HEK293 (cell line): ENCODE measurements around the gene NFXL1.

ENCODE experiments used
- HOXA7 ChIP-seq: sonication (generic); formaldehyde crosslinking; IDR thresholded peaks from 2 replicates; pipeline ENCODE4 v1.8.1; 2022; ENCODE audit warnings: missing genetic modification reagents, borderline replicate concordance
- IKZF3 ChIP-seq: fragments of 450-650 bp; IDR thresholded peaks from 2 replicates; pipeline ENCODE4 v1.5.0; 2018; ENCODE audit warnings: missing biosample characterization, mild to moderate bottlenecking, missing genetic modification characterization, moderate library complexity
- KLF1 ChIP-seq: fragments of 450-650 bp; formaldehyde crosslinking; IDR thresholded peaks from 2 replicates; pipeline ENCODE4 v1.5.1; 2016; ENCODE audit warnings: missing biosample characterization, missing genetic modification characterization
- OVOL3 ChIP-seq: fragments of 450-650 bp; formaldehyde crosslinking; IDR thresholded peaks from 2 replicates; pipeline ENCODE4 v1.5.1; 2016; ENCODE audit warnings: missing biosample characterization, missing genetic modification characterization
- PBX3 ChIP-seq: sonication (generic); formaldehyde crosslinking; IDR thresholded peaks from 2 replicates; pipeline ENCODE4 v1.8.1; 2022; ENCODE audit warnings: mild to moderate bottlenecking, moderate library complexity, missing genetic modification reagents
- SALL2 ChIP-seq: fragments of 450-650 bp; formaldehyde crosslinking; IDR thresholded peaks from 2 replicates; pipeline ENCODE4 v1.5.0; 2017; ENCODE audit warnings: missing biosample characterization, mild to moderate bottlenecking, missing genetic modification characterization, borderline replicate concordance
- SP2 ChIP-seq: fragments of 450-650 bp; formaldehyde crosslinking; IDR thresholded peaks from 2 replicates; pipeline ENCODE4 v1.5.1; 2016; ENCODE audit warnings: missing biosample characterization, missing genetic modification characterization
- ZBTB1 ChIP-seq: fragments of 450-650 bp; formaldehyde crosslinking; IDR thresholded peaks from 2 replicates; pipeline ENCODE4 v1.5.1; 2016; ENCODE audit warnings: missing biosample characterization, missing genetic modification characterization
- ZBTB8A ChIP-seq: fragments of 450-650 bp; formaldehyde crosslinking; IDR thresholded peaks from 2 replicates; pipeline ENCODE4 v1.5.1; 2016; ENCODE audit warnings: missing biosample characterization, missing genetic modification characterization
- ZEB2 ChIP-seq: fragments of 450-650 bp; formaldehyde crosslinking; IDR thresholded peaks from 2 replicates; pipeline ENCODE4 v1.5.1; 2016; ENCODE audit warnings: missing biosample characterization, missing genetic modification characterization
- ZNF140 ChIP-seq: fragments of 450-650 bp; formaldehyde crosslinking; IDR thresholded peaks from 2 replicates; pipeline ENCODE4 v1.5.1; 2016; ENCODE audit warnings: missing biosample characterization, missing genetic modification characterization
- ZNF169 ChIP-seq: fragments of 450-650 bp; formaldehyde crosslinking; IDR thresholded peaks from 2 replicates; pipeline ENCODE4 v1.5.1; 2016; ENCODE audit warnings: missing biosample characterization, missing genetic modification characterization
- ZNF18 ChIP-seq: fragments of 450-650 bp; formaldehyde crosslinking; IDR thresholded peaks from 2 replicates; pipeline ENCODE4 v1.5.1; 2016; ENCODE audit warnings: missing biosample characterization, missing genetic modification characterization
- ZNF211 ChIP-seq: fragments of 450-650 bp; formaldehyde crosslinking; IDR thresholded peaks from 2 replicates; pipeline ENCODE4 v1.5.1; 2016; ENCODE audit warnings: low read depth, missing biosample characterization, missing genetic modification characterization
- ZNF274 ChIP-seq, 2 experiments: fragments of 200-500 bp in 1 of 2; fragments of 450-650 bp in 1 of 2; sonication (Bioruptor generic) in 1 of 2; formaldehyde crosslinking in 1 of 2; IDR thresholded peaks; 2 replicates each; pipeline versions ENCODE4 v1.5.1 to v1.6.1; 2014 to 2016; ENCODE audit warnings: borderline replicate concordance in 1 of 2, inconsistent platforms in 1 of 2, low read length in 1 of 2, missing biosample characterization in 1 of 2, missing genetic modification characterization in 1 of 2
- ZNF280D ChIP-seq: fragments of 450-650 bp; formaldehyde crosslinking; IDR thresholded peaks from 2 replicates; pipeline ENCODE4 v1.5.1; 2016; ENCODE audit warnings: missing biosample characterization, missing genetic modification characterization
- ZNF37A ChIP-seq: fragments of 450-650 bp; IDR thresholded peaks from 2 replicates; pipeline ENCODE4 v1.5.1; 2018; ENCODE audit warnings: missing biosample characterization, missing genetic modification characterization
- ZNF394 ChIP-seq: fragments of 450-650 bp; formaldehyde crosslinking; IDR thresholded peaks from 2 replicates; pipeline ENCODE4 v1.5.1; 2016; ENCODE audit warnings: missing biosample characterization, missing genetic modification characterization, mild to moderate bottlenecking, moderate library complexity, borderline replicate concordance
- ZNF416 ChIP-seq: fragments of 450-650 bp; formaldehyde crosslinking; IDR thresholded peaks from 2 replicates; pipeline ENCODE4 v1.5.1; 2016; ENCODE audit warnings: missing biosample characterization, missing genetic modification characterization
- ZNF530 ChIP-seq: fragments of 450-650 bp; formaldehyde crosslinking; IDR thresholded peaks from 2 replicates; pipeline ENCODE4 v1.5.1; 2016; ENCODE audit warnings: low read depth, missing biosample characterization, missing genetic modification characterization
- ZNF621 ChIP-seq: fragments of 450-650 bp; formaldehyde crosslinking; IDR thresholded peaks from 2 replicates; pipeline ENCODE4 v1.5.1; 2017; ENCODE audit warnings: missing biosample characterization, missing genetic modification characterization
- ZNF645 ChIP-seq: fragments of 450-650 bp; formaldehyde crosslinking; IDR thresholded peaks from 2 replicates; pipeline ENCODE4; 2016; ENCODE audit warnings: missing biosample characterization, missing genetic modification characterization
- ZNF664 ChIP-seq: fragments of 450-650 bp; formaldehyde crosslinking; IDR thresholded peaks from 2 replicates; pipeline ENCODE4 v1.5.1; 2016; ENCODE audit warnings: missing biosample characterization, missing genetic modification characterization
- ZNF677 ChIP-seq: fragments of 450-650 bp; IDR thresholded peaks from 2 replicates; pipeline ENCODE4 v1.5.0; 2018; ENCODE audit warnings: missing biosample characterization, mild to moderate bottlenecking, missing genetic modification characterization, moderate library complexity
- ZNF701 ChIP-seq: fragments of 450-650 bp; formaldehyde crosslinking; IDR thresholded peaks from 2 replicates; pipeline ENCODE4 v1.5.1; 2016; ENCODE audit warnings: missing biosample characterization, missing genetic modification characterization
- ZNF704 ChIP-seq: fragments of 450-650 bp; formaldehyde crosslinking; IDR thresholded peaks from 2 replicates; pipeline ENCODE4 v1.5.1; 2016; ENCODE audit warnings: missing biosample characterization, missing genetic modification characterization
- ZNF707 ChIP-seq: fragments of 450-650 bp; formaldehyde crosslinking; IDR thresholded peaks from 2 replicates; pipeline ENCODE4 v1.5.1; 2016; ENCODE audit warnings: missing biosample characterization, missing genetic modification characterization
- ZSCAN16 ChIP-seq: fragments of 450-650 bp; formaldehyde crosslinking; IDR thresholded peaks from 2 replicates; pipeline ENCODE4 v1.5.1; 2016; ENCODE audit warnings: missing biosample characterization, missing genetic modification characterization
- ZSCAN5A ChIP-seq: fragments of 450-650 bp; formaldehyde crosslinking; IDR thresholded peaks from 2 replicates; pipeline ENCODE4 v1.5.1; 2016; ENCODE audit warnings: missing biosample characterization, missing genetic modification characterization

The NFXL1 gene

GRCh38 chr4:47914220-47914925, at the start of gene NFXL1 (continued):
- TF ChIP-seq ZNF169 (tag by site-specific recombination) (no peak), PBX3 (CRISPR knock-in tag) (no peak), ZNF677 (tag by site-specific recombination) (no peak), ZNF621 (tag by site-specific recombination) (no peak), ZNF707 (tag by site-specific recombination) (no peak), ZBTB8A (tag by site-specific recombination) (0 out of 2 replicates have a peak, but pooled peaks have one; percentile 20), ZNF37A (tag by site-specific recombination) (no peak), IKZF3 (tag by site-specific recombination) (no peak), ZNF704 (no peak), ZSCAN5A (peak; percentile 62), ZNF18 (no peak), KLF1 (tag by site-specific recombination) (0 out of 2 replicates have a peak, but pooled peaks have one; percentile 29), ZEB2 (tag by site-specific recombination) (peak; percentile 90; the same call in 1 of the 2 replicates), ZNF701 (tag by site-specific recombination) (no peak), ZSCAN16 (tag by site-specific recombination) (no peak), ZNF211 (no peak), ZNF280D (tag by site-specific recombination) (no peak), ZNF140 (tag by site-specific recombination) (no peak), SP2 (tag by site-specific recombination) (peak; percentile 51), HOXA7 (CRISPR knock-in tag) (no peak), ZNF530 (no peak), ZBTB1 (tag by site-specific recombination) (no peak), ZNF274 (IDR thresholded peaks at IDR 0.05; ENCODE audit: low read length) (no peak), ZNF274 (tag by site-specific recombination; IDR thresholded peaks at IDR 0.05; ENCODE audit: borderline replicate concordance) (no peak), ZNF645 (tag by site-specific recombination) (no peak), SALL2 (tag by site-specific recombination) (no peak), OVOL3 (no peak), ZNF664 (tag by site-specific recombination) (no peak), ZNF394 (tag by site-specific recombination) (no peak), ZNF416 (tag by site-specific recombination) (no peak)
